Measurements from ENCODE around the gene GBX2. TPM values are rescaled to one million over a fixed set of nuclear protein-coding genes. Genes with fewer than 3 reads are reported as not detected.

Gene GBX2
- total RNA-seq, 2 experiments from 2014 or later, result not detected

DNA sequence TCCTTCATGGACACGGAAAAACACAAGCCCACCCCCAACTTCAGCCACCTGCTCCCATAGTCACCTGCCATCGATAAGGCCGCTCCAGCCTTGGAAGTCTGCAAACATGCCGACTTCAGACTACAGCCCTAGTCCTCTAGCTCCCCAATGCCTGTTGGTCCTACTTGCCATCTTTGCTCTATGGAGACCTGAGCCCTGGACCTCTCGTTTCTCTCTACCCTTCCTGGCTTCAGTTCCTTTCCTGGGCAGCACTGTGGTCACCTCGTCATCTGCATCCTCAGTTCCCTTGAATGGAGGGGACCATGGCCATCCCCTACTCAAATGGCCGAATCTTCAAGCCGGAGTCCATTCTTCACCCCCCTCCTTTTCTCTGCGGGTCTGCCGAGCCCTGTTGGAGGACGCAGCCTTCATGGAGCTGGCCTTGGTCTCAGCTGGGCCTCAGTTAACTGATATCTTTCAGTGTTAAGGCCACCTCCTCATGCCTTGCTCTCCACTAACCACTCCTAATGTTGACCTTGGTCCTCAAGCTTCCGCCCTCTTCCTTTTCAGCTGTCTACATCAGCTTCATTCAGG lies 47.7 kb upstream of the GBX2 start:
- H3K36me3 ChIP-seq (ENCODE audit: insufficient read depth, low read length), result no peaks in the 10 kb centered on the region
- no peaks in the 10 kb centered on the region for H3K9me3 ChIP-seq (ENCODE audit: control insufficient read depth in 1 of 2, insufficient read depth in 1 of 2, low read length in 2 of 2)
- no peaks in the 10 kb centered on the region for H3K4me1 ChIP-seq (ENCODE audit: insufficient read depth, low read length)
- CTCF ChIA-PET, result no interaction called here
- TF ChIP-seq, protein P1, sequence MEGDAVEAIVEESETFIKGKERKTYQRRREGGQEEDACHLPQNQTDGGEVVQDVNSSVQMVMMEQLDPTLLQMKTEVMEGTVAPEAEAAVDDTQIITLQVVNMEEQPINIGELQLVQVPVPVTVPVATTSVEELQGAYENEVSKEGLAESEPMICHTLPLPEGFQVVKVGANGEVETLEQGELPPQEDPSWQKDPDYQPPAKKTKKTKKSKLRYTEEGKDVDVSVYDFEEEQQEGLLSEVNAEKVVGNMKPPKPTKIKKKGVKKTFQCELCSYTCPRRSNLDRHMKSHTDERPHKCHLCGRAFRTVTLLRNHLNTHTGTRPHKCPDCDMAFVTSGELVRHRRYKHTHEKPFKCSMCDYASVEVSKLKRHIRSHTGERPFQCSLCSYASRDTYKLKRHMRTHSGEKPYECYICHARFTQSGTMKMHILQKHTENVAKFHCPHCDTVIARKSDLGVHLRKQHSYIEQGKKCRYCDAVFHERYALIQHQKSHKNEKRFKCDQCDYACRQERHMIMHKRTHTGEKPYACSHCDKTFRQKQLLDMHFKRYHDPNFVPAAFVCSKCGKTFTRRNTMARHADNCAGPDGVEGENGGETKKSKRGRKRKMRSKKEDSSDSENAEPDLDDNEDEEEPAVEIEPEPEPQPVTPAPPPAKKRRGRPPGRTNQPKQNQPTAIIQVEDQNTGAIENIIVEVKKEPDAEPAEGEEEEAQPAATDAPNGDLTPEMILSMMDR (IDR thresholded peaks at IDR 0.05), result no peak
- Mint-ChIP-seq H3K9me3 (no peaks in the 10 kb centered on the region), H3K4me1 (ENCODE audit: low read depth) (no peaks in the 10 kb centered on the region), H3K27ac (no peak overlapping the region), H3K4me3 (no peak overlapping the region), H3K36me3 (ENCODE audit: low read depth) (no peaks in the 10 kb centered on the region), H3K27me3 (peaks cover 25% of the 10 kb centered on the region)
- DNase-seq (no peak), ATAC-seq (ENCODE audit: poor library complexity) (no peak)
- H3K27me3 ChIP-seq (ENCODE audit: control insufficient read depth in 1 of 2, insufficient read depth in 2 of 2, low read length in 2 of 2), result peaks cover 4 to 10% of the 10 kb centered on the region in 2 experiments
- H3K4me3 ChIP-seq (ENCODE audit: low read length), result no peak overlapping the region
- intact Hi-C loops (cut with DNase I, micrococcal nuclease), result no loop called here
- no peak overlapping the region for H3K27ac ChIP-seq (ENCODE audit: low read depth in 1 of 2, low read length in 2 of 2)
- POLR2A ChIA-PET, result no interaction called here

DNA sequence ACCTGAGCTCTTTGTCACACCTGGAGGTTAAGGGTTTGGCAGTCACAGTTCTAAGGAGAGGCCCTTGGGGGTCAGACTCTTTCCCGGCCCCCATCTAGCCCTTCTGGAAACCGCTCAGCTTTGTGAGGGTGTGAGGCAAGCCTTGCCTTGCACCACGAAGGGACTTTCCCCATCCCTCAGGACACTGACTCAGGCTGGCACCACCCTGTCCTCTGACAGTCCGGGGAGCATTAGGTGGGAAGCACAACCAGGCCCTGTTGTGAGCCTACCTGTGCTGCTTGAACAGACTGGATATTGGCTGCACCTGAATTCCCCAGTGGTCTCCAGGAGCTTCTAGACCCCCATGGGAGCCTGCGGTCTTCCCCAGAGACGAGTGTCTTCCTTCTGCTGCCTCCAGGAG lies 47.0 kb upstream of the GBX2 start:
- Mint-ChIP-seq H3K27ac (no peak overlapping the region), H3K9me3 (no peaks in the 10 kb centered on the region), H3K4me3 (no peak overlapping the region), H3K27me3 (peaks cover 25% of the 10 kb centered on the region), H3K36me3 (ENCODE audit: low read depth) (no peaks in the 10 kb centered on the region), H3K4me1 (ENCODE audit: low read depth) (no peaks in the 10 kb centered on the region)
- DNase-seq, result no peak
- Histone ChIP-seq H3K4me1 (ENCODE audit: insufficient read depth, low read length) (no peaks in the 10 kb centered on the region), H3K27me3 (ENCODE audit: control insufficient read depth in 1 of 2, insufficient read depth in 2 of 2, low read length in 2 of 2) (peaks cover 4 to 10% of the 10 kb centered on the region in 2 experiments), H3K4me3 (ENCODE audit: low read length) (no peak overlapping the region), H3K9me3 (ENCODE audit: control insufficient read depth in 1 of 2, insufficient read depth in 1 of 2, low read length in 2 of 2) (no peaks in the 10 kb centered on the region), H3K27ac (ENCODE audit: low read depth in 1 of 2, low read length in 2 of 2) (no peak overlapping the region), H3K36me3 (ENCODE audit: insufficient read depth, low read length) (no peaks in the 10 kb centered on the region)
- CTCF ChIA-PET, result no interaction called here
- no peak for ATAC-seq (ENCODE audit: poor library complexity)
- intact Hi-C loops (cut with DNase I, micrococcal nuclease), result no loop called here
- POLR2A ChIA-PET, result no interaction called here
- TF ChIP-seq, protein P1 (IDR thresholded peaks at IDR 0.05), result no peak

DNA sequence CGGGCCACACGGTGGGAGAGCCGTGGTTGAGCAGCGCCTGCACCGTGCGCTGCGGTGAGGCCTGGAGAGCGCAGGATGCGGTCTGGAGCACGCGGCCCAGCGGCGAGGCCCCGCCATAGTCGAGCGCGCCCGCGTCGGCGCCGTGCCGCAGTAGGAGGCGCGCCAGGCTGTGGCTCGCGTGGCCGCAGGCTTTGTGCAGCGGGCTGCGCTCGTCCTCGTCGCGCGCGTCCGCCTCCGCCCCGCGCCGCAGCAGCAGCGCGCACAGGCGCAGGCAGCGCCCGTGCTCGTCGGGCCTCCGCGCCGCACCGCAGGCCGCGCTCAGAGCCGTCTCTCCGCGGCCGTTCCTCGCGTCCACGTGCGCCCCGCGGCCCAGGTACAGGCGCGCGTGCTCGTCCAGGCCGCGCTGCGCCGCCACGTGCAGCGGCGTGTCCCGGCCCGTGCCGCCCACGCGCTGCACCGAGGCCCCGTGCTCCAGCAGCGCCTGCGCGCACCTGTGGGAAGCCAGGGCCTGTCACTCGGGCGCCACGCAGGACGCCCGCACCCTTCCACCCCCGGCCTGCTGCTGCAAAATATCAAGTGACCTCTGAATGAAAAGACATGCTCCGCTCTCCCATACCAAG lies 46.3 kb upstream of the GBX2 start:
- H3K27ac ChIP-seq (ENCODE audit: low read depth in 1 of 2, low read length in 2 of 2), result no peak overlapping the region
- TF ChIP-seq, protein P1 (IDR thresholded peaks at IDR 0.05), result no peak
- Mint-ChIP-seq H3K27me3 (peaks cover 31% of the 10 kb centered on the region), H3K4me1 (ENCODE audit: low read depth) (no peaks in the 10 kb centered on the region), H3K4me3 (no peak overlapping the region), H3K9me3 (no peaks in the 10 kb centered on the region), H3K27ac (no peak overlapping the region), H3K36me3 (ENCODE audit: low read depth) (no peaks in the 10 kb centered on the region)
- peaks cover 4 to 10% of the 10 kb centered on the region in 2 experiments for H3K27me3 ChIP-seq (ENCODE audit: control insufficient read depth in 1 of 2, insufficient read depth in 2 of 2, low read length in 2 of 2)
- intact Hi-C loops (cut with DNase I, micrococcal nuclease), result no loop called here
- DNase-seq (no peak), ATAC-seq (ENCODE audit: poor library complexity) (no peak)
- H3K9me3 ChIP-seq (ENCODE audit: control insufficient read depth in 1 of 2, insufficient read depth in 1 of 2, low read length in 2 of 2), result no peaks in the 10 kb centered on the region
- no peaks in the 10 kb centered on the region for H3K36me3 ChIP-seq (ENCODE audit: insufficient read depth, low read length)
- H3K4me1 ChIP-seq (ENCODE audit: insufficient read depth, low read length), result no peaks in the 10 kb centered on the region
- CTCF ChIA-PET, result no interaction called here
- no peak overlapping the region for H3K4me3 ChIP-seq (ENCODE audit: low read length)
- POLR2A ChIA-PET, result no interaction called here
